ENCODE results near the gene RNU11. TPM values are rescaled to one million over a fixed set of nuclear protein-coding genes. Genes with fewer than 3 reads are reported as not detected.

RNU11 gene
- total RNA-seq, 1 experiment from 2014 or later, result not detected

DNA sequence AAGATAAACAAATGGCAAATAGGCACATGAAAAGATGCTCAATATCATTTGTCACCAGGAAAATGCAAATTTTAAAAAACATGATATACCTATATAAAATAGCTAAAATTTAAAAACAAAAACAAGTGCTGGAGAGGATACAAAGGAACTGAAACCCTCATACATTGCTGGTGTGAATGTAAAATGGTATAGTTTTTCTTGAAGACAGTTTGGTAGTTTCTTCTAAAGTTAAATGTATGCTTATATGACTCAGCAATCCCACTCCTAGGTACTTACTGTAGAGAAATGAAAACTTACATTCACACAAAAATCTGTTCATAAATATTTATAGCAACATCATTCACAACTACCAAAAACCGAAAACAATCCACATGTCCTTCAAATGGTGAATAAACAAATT is 16.7 kb upstream of the RNU11 start:
- CTCF ChIA-PET, result no interaction called here
- POLR2A ChIA-PET (ENCODE audit: unreplicated experiment), result no interaction called here

GRCh38 chr1:28632560-28632959 is 15.8 kb upstream of the RNU11 start:
- intact Hi-C loops (cut with micrococcal nuclease), result no loop called here
- Histone ChIP-seq H3K36me3 (ENCODE audit: low read depth, low read length) (no peaks in the 10 kb centered on the region), H3K9me2 (replicated peaks; ENCODE audit: low read length) (no peaks in the 10 kb centered on the region), H3K4me2 (ENCODE audit: low read length) (no peak overlapping the region), H3K27me3 (ENCODE audit: low read length) (no peaks in the 10 kb centered on the region), H3K27ac (ENCODE audit: low read length) (no peak overlapping the region), H3F3A (ENCODE audit: low read length, unreplicated experiment) (no peaks in the 10 kb centered on the region), H3K79me2 (ENCODE audit: low read length) (no peaks in the 10 kb centered on the region; the same call in 1 of the 2 replicates), H3K4me3 (ENCODE audit: low read length) (no peak overlapping the region), H3K9me3 (ENCODE audit: low read length) (no peaks in the 10 kb centered on the region), H2AFZ (ENCODE audit: low read length) (no peak overlapping the region), H3K4me1 (ENCODE audit: insufficient read depth, low read length) (peaks cover 6% of the 10 kb centered on the region), H4K20me1 (ENCODE audit: low read length) (no peaks in the 10 kb centered on the region), H3K9ac (ENCODE audit: low read length) (no peak overlapping the region)
- no peak for DNase-seq
- TF ChIP-seq, protein P1, sequence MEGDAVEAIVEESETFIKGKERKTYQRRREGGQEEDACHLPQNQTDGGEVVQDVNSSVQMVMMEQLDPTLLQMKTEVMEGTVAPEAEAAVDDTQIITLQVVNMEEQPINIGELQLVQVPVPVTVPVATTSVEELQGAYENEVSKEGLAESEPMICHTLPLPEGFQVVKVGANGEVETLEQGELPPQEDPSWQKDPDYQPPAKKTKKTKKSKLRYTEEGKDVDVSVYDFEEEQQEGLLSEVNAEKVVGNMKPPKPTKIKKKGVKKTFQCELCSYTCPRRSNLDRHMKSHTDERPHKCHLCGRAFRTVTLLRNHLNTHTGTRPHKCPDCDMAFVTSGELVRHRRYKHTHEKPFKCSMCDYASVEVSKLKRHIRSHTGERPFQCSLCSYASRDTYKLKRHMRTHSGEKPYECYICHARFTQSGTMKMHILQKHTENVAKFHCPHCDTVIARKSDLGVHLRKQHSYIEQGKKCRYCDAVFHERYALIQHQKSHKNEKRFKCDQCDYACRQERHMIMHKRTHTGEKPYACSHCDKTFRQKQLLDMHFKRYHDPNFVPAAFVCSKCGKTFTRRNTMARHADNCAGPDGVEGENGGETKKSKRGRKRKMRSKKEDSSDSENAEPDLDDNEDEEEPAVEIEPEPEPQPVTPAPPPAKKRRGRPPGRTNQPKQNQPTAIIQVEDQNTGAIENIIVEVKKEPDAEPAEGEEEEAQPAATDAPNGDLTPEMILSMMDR (conservative IDR thresholded peaks at IDR 0.05; ENCODE audit: low read depth, low read length), result no peak
- TF ChIP-seq EZH2phosphoT487 (IDR thresholded peaks at IDR 0.05; ENCODE audit: borderline replicate concordance, low read length), result no peak
- no peak for TF ChIP-seq EZH2 (IDR thresholded peaks at IDR 0.05; ENCODE audit: low read length, unreplicated experiment)
- ChIA-PET CTCF (no interaction called here), POLR2A (ENCODE audit: unreplicated experiment) (interaction anchor here (0.6 kb wide), 1 partner anchor 11 kb away, joined by 3 read pairs; no protein-coding TSS in a partner anchor)
- peak; percentile 50; the same call in 1 of the 2 replicates for ATAC-seq
- BruUV-seq (replicated peaks), result no TSS peak

More for the DNA sequence above, 16.7 kb upstream of the RNU11 start:
- Histone ChIP-seq H3K4me1 (ENCODE audit: insufficient read depth, low read length) (peaks cover 6% of the 10 kb centered on the region), H3K9me3 (ENCODE audit: low read length) (no peaks in the 10 kb centered on the region), H3K4me3 (ENCODE audit: low read length) (no peak overlapping the region), H3K36me3 (ENCODE audit: low read depth, low read length) (no peaks in the 10 kb centered on the region), H3K79me2 (ENCODE audit: low read length) (no peaks in the 10 kb centered on the region; the same call in 1 of the 2 replicates), H3K27me3 (ENCODE audit: low read length) (no peaks in the 10 kb centered on the region), H3K4me2 (ENCODE audit: low read length) (no peak overlapping the region), H2AFZ (ENCODE audit: low read length) (no peak overlapping the region), H3K27ac (ENCODE audit: low read length) (no peak overlapping the region), H4K20me1 (ENCODE audit: low read length) (no peaks in the 10 kb centered on the region), H3K9ac (ENCODE audit: low read length) (no peak overlapping the region), H3K9me2 (replicated peaks; ENCODE audit: low read length) (no peaks in the 10 kb centered on the region), H3F3A (ENCODE audit: low read length, unreplicated experiment) (no peaks in the 10 kb centered on the region)
- BruUV-seq (replicated peaks), result no TSS peak
- TF ChIP-seq EZH2phosphoT487 (IDR thresholded peaks at IDR 0.05; ENCODE audit: borderline replicate concordance, low read length) (no peak), EZH2 (IDR thresholded peaks at IDR 0.05; ENCODE audit: low read length, unreplicated experiment) (no peak)
- TF ChIP-seq, protein P1 (conservative IDR thresholded peaks at IDR 0.05; ENCODE audit: low read depth, low read length), result no peak
- no peak for DNase-seq
- ATAC-seq, result no peak
- intact Hi-C loops (cut with micrococcal nuclease), result no loop called here

GRCh38 chr1:28640766-28641165 is 7.6 kb upstream of the RNU11 start:
- no peak overlapping the region for H3K9ac ChIP-seq (ENCODE audit: low read length)
- no peaks in the 10 kb centered on the region for H3F3A ChIP-seq (ENCODE audit: low read length, unreplicated experiment)
- ChIA-PET CTCF (interaction anchor here (0.6 to 1.8 kb wide), 3 partner anchors 13 to 236 kb away, joined by 5 to 12 read pairs (median 5); no protein-coding TSS in a partner anchor), POLR2A (ENCODE audit: unreplicated experiment) (no interaction called here)
- no peak overlapping the region for H3K4me3 ChIP-seq (ENCODE audit: low read length)
- no peak overlapping the region for H2AFZ ChIP-seq (ENCODE audit: low read length)
- peaks cover 35% of the 10 kb centered on the region for H3K79me2 ChIP-seq (ENCODE audit: low read length)
- intact Hi-C loops (cut with micrococcal nuclease), result no loop called here
- DNase-seq (peak; percentile 43), ATAC-seq (peak; percentile 14; the same call in 1 of the 2 replicates)
- H3K27ac ChIP-seq (ENCODE audit: low read length), result no peak overlapping the region
- no peaks in the 10 kb centered on the region for H3K9me2 ChIP-seq (replicated peaks; ENCODE audit: low read length)
- peaks cover 25% of the 10 kb centered on the region for H3K4me1 ChIP-seq (ENCODE audit: insufficient read depth, low read length)
- no peaks in the 10 kb centered on the region for H3K9me3 ChIP-seq (ENCODE audit: low read length)
- H4K20me1 ChIP-seq (ENCODE audit: low read length), result no peaks in the 10 kb centered on the region
- no peaks in the 10 kb centered on the region for H3K27me3 ChIP-seq (ENCODE audit: low read length)
- TF ChIP-seq EZH2phosphoT487 (IDR thresholded peaks at IDR 0.05; ENCODE audit: borderline replicate concordance, low read length) (no peak), EZH2 (IDR thresholded peaks at IDR 0.05; ENCODE audit: low read length, unreplicated experiment) (no peak)
- TF ChIP-seq, protein P1 (conservative IDR thresholded peaks at IDR 0.05; ENCODE audit: low read depth, low read length), result peak; percentile 53
- H3K4me2 ChIP-seq (ENCODE audit: low read length), result peak overlapping the region; percentile 12; the same call in 1 of the 2 replicates
- no TSS peak for BruUV-seq (replicated peaks)
- no peaks in the 10 kb centered on the region for H3K36me3 ChIP-seq (ENCODE audit: low read depth, low read length)
